Measurements from ENCODE around the gene EML2. TPM values are rescaled to one million over a fixed set of nuclear protein-coding genes. Genes with fewer than 3 reads are reported as not detected.
"Not testable (repeated sequence)": the region's sequence is repeated elsewhere in the genome, so short reads cannot be mapped to it uniquely, and the experiment has no call there.

Gene EML2
- total RNA-seq, 1 donor from 2014 or later: 36.9 TPM

DNA sequence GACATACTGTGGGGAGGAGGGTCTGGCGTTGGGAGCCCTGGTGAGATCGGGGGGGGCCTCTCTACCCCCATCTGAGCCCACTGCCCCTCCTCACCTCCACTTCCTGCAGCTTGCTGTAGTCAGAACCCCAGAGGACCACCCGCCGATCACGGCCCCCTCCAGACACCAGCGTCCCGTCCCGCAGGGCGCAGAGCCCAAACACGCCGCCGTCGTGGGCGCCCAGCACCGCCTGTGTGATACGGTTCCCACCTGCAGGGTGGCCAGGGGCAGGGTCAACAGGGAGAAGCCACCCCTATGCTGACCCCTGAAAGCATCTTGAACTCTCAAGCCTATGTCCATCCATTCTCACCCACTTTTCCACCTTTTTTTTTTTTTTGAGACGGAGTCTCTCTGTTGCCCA lies 17.8 kb downstream of the EML2 start:
- Mint-ChIP-seq H3K27ac (no peak overlapping the region), H3K27me3 (ENCODE audit: low read depth) (no peaks in the 10 kb centered on the region), H3K4me1 (no peaks in the 10 kb centered on the region), H3K9me3 (no peaks in the 10 kb centered on the region), H3K36me3 (peaks cover 28% of the 10 kb centered on the region), H3K4me3 (no peak overlapping the region)
- no peak for DNase-seq (ENCODE audit: low spot score in 2 of 2, unreplicated experiment in 2 of 2)
- TF ChIP-seq, protein P1, sequence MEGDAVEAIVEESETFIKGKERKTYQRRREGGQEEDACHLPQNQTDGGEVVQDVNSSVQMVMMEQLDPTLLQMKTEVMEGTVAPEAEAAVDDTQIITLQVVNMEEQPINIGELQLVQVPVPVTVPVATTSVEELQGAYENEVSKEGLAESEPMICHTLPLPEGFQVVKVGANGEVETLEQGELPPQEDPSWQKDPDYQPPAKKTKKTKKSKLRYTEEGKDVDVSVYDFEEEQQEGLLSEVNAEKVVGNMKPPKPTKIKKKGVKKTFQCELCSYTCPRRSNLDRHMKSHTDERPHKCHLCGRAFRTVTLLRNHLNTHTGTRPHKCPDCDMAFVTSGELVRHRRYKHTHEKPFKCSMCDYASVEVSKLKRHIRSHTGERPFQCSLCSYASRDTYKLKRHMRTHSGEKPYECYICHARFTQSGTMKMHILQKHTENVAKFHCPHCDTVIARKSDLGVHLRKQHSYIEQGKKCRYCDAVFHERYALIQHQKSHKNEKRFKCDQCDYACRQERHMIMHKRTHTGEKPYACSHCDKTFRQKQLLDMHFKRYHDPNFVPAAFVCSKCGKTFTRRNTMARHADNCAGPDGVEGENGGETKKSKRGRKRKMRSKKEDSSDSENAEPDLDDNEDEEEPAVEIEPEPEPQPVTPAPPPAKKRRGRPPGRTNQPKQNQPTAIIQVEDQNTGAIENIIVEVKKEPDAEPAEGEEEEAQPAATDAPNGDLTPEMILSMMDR (IDR thresholded peaks at IDR 0.05; ENCODE audit: unreplicated experiment): no peak

DNA sequence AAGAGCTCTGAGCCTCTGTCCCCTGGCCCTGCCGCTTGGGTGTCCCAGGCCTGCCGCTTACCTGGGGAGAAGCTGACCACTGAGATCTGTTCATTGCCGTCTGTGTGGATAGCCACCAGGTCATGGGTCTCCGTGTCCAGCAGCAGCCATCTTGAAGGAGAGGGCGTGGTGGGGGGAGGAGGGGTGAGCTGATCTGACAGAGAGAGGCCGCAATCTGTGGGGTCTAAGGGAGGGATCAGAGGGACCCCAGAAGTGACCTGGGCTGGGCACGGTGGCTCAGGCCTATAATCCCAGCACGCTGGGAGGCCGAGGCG lies 22.5 kb downstream of the EML2 start:
- Mint-ChIP-seq H3K9me3 (no peaks in the 10 kb centered on the region), H3K4me3 (peak overlapping the region; percentile 17)

DNA sequence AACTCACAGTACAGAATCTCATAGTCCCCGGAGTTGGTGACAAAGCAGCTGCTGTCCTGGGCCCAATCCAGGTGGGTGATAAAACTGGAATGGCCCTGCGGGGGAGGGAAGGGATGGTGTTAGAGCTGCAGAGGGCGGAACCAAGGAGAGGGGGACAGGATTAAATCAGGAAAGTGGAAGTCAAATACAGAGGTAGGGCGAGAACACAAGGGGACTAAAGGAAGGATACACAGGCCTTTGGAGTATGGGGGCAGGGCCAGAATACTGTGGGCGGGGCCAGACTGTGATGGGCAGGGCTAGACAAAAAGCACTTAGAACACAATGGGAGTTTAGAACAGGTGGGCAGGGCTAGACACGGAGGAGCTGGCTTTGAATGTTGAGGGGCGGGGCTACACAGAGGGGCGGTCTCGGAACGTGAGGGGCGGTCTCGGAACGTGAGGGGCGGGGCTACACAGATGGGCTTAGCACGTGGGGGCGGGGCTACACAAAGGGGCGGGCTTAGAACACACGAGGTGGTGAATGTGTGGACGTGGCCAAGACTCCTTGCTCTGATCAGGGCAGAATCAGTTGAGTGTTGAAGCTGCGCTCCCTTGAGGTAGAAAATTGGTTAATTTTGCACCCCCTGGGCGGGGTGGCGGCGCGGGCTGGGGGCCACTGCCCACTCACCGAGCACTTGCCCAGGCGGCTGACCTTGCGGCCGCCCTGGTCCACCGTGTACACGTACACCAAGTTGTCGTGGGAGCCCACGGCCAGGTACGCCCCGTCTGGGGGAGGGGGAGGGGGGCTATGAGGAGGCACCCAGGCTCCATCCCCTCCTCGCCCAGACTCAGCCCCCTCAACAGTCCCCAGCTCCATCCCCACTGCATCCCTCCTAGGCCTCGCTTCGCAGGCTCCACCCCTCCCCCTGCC lies 23.1 kb downstream of the EML2 start:
- no peaks in the 10 kb centered on the region for H3K27me3 Mint-ChIP-seq (ENCODE audit: low read depth)
- peaks cover 27% of the 10 kb centered on the region for H3K36me3 Mint-ChIP-seq
- no peaks in the 10 kb centered on the region for H3K4me1 Mint-ChIP-seq
- H3K27ac Mint-ChIP-seq: peak overlapping the region; percentile 93
- peak overlapping the region; percentile 70 for H3K4me3 Mint-ChIP-seq
- H3K9me3 Mint-ChIP-seq: no peaks in the 10 kb centered on the region
- DNase-seq (ENCODE audit: low spot score in 2 of 2, unreplicated experiment in 2 of 2): peak; percentile 85 to 92
- TF ChIP-seq, protein P1 (IDR thresholded peaks at IDR 0.05; ENCODE audit: unreplicated experiment): no peak

More for the DNA sequence above, 22.5 kb downstream of the EML2 start:
- TF ChIP-seq, protein P1 (IDR thresholded peaks at IDR 0.05; ENCODE audit: unreplicated experiment): no peak
- H3K27me3 Mint-ChIP-seq (ENCODE audit: low read depth): no peaks in the 10 kb centered on the region
- no peak overlapping the region for H3K27ac Mint-ChIP-seq
- H3K36me3 Mint-ChIP-seq: peaks cover 29% of the 10 kb centered on the region
- no peaks in the 10 kb centered on the region for H3K4me1 Mint-ChIP-seq
- DNase-seq (ENCODE audit: low spot score in 2 of 2, unreplicated experiment in 2 of 2): no peak

DNA sequence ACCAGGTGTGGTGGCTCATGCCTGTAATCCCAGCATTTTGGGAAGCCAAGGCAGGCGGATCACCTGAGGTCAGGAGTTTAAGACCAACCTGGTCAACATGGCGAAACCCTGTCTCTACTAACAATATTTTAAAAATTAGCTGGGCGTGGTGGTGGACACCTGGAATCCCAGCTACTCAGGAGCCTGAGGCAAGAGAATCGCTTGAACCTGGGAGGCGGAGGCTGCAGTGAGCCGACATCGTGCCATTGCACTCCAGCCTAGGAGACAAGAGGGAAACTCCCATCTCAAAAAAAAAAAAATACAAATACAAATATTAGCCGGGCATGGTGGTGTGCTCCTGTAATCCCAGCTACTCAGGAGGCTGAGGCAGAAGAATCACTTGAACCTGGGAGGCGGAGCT lies 24.1 kb downstream of the EML2 start:
- DNase-seq (ENCODE audit: low spot score in 2 of 2, unreplicated experiment in 2 of 2); H3K9me3 Mint-ChIP-seq; H3K27ac Mint-ChIP-seq; H3K4me3 Mint-ChIP-seq; H3K27me3 Mint-ChIP-seq (ENCODE audit: low read depth); H3K4me1 Mint-ChIP-seq: not testable (repeated sequence)
- H3K36me3 Mint-ChIP-seq: peaks cover 26% of the 10 kb centered on the region

DNA sequence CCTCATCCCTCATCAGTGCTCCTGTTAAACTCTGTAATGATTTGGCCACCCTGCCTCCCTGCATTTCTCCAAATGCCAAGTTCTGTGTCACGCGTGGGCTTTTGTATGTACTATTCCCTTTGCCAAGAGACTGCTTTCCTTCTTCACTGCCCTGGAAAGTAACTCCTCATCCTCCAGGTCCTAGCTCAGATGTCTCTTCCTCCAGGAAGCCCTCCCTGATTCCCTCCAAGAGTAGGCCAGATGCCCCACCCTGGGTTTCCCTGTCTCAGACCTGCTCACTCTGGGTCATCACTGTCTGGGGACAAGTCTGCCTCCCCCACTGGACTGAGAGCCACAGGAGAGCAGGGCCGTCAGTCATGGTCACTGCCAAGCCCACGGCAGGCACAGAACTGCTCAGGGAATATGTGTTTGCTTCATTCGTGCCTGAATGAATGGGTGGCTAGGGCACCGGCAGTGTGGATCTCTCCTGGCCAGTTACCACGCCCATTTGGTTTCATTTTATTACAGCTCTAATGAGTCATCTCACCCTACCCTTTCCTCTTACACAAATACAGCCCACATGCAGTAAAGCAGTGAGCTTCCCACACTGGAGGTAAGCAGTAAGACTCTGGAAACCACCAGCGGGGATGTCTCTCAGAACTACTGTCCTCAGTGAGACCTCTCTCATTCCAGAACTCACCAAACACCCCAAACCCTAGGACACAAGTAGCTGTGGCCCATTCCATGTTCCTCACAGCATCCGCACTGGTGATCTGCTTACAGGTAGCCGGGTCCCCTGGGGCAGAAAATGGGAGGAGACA lies 25.1 kb downstream of the EML2 start:
- Mint-ChIP-seq H3K4me1 (no peaks in the 10 kb centered on the region), H3K9me3 (peaks cover 5% of the 10 kb centered on the region), H3K4me3 (no peak overlapping the region), H3K27me3 (ENCODE audit: low read depth) (no peaks in the 10 kb centered on the region), H3K36me3 (peaks cover 30% of the 10 kb centered on the region), H3K27ac (peak overlapping the region; percentile 72)
- TF ChIP-seq, protein P1 (IDR thresholded peaks at IDR 0.05; ENCODE audit: unreplicated experiment): no peak
- DNase-seq (ENCODE audit: low spot score in 2 of 2, unreplicated experiment in 2 of 2): no peak

DNA sequence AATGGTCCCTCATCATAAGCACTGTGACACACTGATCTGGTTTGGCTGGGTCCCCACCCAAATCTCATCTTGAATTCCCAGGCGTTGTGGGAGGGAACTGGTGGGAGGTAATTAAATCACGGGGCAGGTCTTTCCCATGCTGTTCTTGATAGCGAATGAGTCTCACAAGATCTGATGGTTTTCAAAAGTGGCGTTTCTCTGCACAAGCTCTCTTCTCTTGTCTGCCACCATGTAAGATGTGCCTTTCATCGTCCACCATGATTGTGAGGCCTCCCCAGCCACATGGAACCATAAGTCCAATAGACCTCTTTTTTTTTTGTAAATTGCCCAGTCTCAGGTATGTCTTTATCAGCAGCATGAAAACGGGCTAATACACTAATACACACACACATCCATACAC lies 30.2 kb downstream of the EML2 start:
- Mint-ChIP-seq H3K36me3 (peaks cover 22% of the 10 kb centered on the region), H3K4me1 (peaks cover 6% of the 10 kb centered on the region), H3K27ac (no peak overlapping the region), H3K27me3 (ENCODE audit: low read depth) (peaks cover 3% of the 10 kb centered on the region), H3K9me3 (peaks cover 9% of the 10 kb centered on the region), H3K4me3 (no peak overlapping the region)
- TF ChIP-seq, protein P1 (IDR thresholded peaks at IDR 0.05; ENCODE audit: unreplicated experiment): no peak
- no peak for DNase-seq (ENCODE audit: low spot score in 2 of 2, unreplicated experiment in 2 of 2)

Measured in mesothelial cell of epicardium (in vitro differentiated cells).